Karpas-422 (cell line): ENCODE data around the gene VCY. TPM values are rescaled to one million over a fixed set of nuclear protein-coding genes. Genes with fewer than 3 reads are reported as not detected.
"Not testable (repeated sequence)": the region's sequence is repeated elsewhere in the genome, so short reads cannot be mapped to it uniquely, and the experiment has no call there.

Source experiments
- DNase-seq: peaks from one replicate; pipeline ENCODE4 v3.0.0-alpha.2; 2015
- H2AFZ ChIP-seq: fragments of 200-600 bp; sonication (generic); 2 replicates; pipeline ENCODE4 v1.6.1; 2014; ENCODE audit warnings: antibody characterized with exemption, low read length, mixed read lengths
- H3K27ac ChIP-seq: fragments of 200-600 bp; sonication (generic); 2 replicates; pipeline ENCODE4 v1.5.1; 2014; ENCODE audit warnings: mild to moderate bottlenecking, low read length, moderate library complexity
- H3K27me3 ChIP-seq: fragments of 200-600 bp; sonication (generic); 2 replicates; pipeline ENCODE4 v1.6.1; 2014; ENCODE audit warnings: low read length, mixed read lengths
- H3K36me3 ChIP-seq: fragments of 200-600 bp; sonication (generic); 2 replicates; pipeline ENCODE4 v1.6.1; 2014; ENCODE audit warnings: low read length, mixed read lengths; ENCODE audit not compliant: insufficient read depth
- H3K4me1 ChIP-seq: fragments of 200-600 bp; sonication (generic); 2 replicates; pipeline ENCODE4 v1.6.1; 2014; ENCODE audit warnings: mild to moderate bottlenecking, low read length, mixed read lengths
- H3K4me2 ChIP-seq: fragments of 200-600 bp; sonication (generic); 2 replicates; pipeline ENCODE4 v1.6.1; 2014; ENCODE audit warnings: low read length, low read depth, mild to moderate bottlenecking; ENCODE audit not compliant: poor library complexity, severe bottlenecking
- H3K4me3 ChIP-seq: fragments of 200-600 bp; sonication (generic); 2 replicates; pipeline ENCODE4 v1.5.1; 2014; ENCODE audit warnings: mild to moderate bottlenecking, antibody characterized with exemption, low read length, mixed read lengths
- H3K79me2 ChIP-seq: fragments of 200-600 bp; sonication (generic); 2 replicates; pipeline ENCODE4 v1.6.1; 2014; ENCODE audit warnings: mild to moderate bottlenecking, low read length, mixed read lengths
- H3K9ac ChIP-seq: fragments of 200-600 bp; sonication (generic); 2 replicates; pipeline ENCODE4 v1.6.0; 2014; ENCODE audit warnings: low read length
- H3K9me2 ChIP-seq: fragments of 200-600 bp; sonication (generic), shearing (Covaris generic); replicated peaks from 2 replicates; pipeline ENCODE4 v1.6.0; 2014; ENCODE audit warnings: mild to moderate bottlenecking, low read length, moderate library complexity; ENCODE audit not compliant: insufficient read depth
- H3K9me3 ChIP-seq: fragments of 300-700, 200-600 bp; sonication (generic); 2 replicates; pipeline ENCODE4 v1.6.1; 2014; ENCODE audit warnings: low read length, mixed read lengths
- H4K20me1 ChIP-seq: fragments of 200-600 bp; sonication (generic); 2 replicates; pipeline ENCODE4 v1.6.1; 2014; ENCODE audit warnings: mild to moderate bottlenecking, antibody characterized with exemption, low read length, low read depth; ENCODE audit not compliant: insufficient read depth
- total RNA-seq: library from RNA; depleted of rRNA; stranded (reverse); fragments of >200 nt; shearing (Covaris generic); gene quantifications from 2 replicates; pipeline ENCODE4 v1.2.3, GENCODE V29; 2014; ENCODE audit warnings: low replicate concordance; rRNA removed

The VCY gene
- total RNA-seq: not detected in 2 replicates

- H3K4me3 ChIP-seq, H3K4me2 ChIP-seq: not testable (repeated sequence)
These were observed at the start of gene VCY for GRCh38 chrY:13986373-13986772. Gene VCY (minus strand): TSS chrY:13986473. CDS start chrY:13986440, 33 bp downstream.

GRCh38 chrY:14030395-14030794 is 44.1 kb upstream of the VCY start:
- not testable (repeated sequence) for H3K4me2 ChIP-seq, H2AFZ ChIP-seq, H3K27ac ChIP-seq, DNase-seq, H3K9me3 ChIP-seq, H4K20me1 ChIP-seq, H3K36me3 ChIP-seq, H3K9ac ChIP-seq, H3K4me3 ChIP-seq, H3K9me2 ChIP-seq, H3K27me3 ChIP-seq, H3K79me2 ChIP-seq, H3K4me1 ChIP-seq

More at GRCh38 chrY:13986373-13986772, at the start of gene VCY:
- not testable (repeated sequence) for H3K79me2 ChIP-seq, H3K36me3 ChIP-seq, H3K9me2 ChIP-seq, DNase-seq, H3K27ac ChIP-seq, H3K4me1 ChIP-seq, H3K27me3 ChIP-seq, H3K9me3 ChIP-seq, H2AFZ ChIP-seq, H3K9ac ChIP-seq, H4K20me1 ChIP-seq

- not testable (repeated sequence) for H3K9me3 ChIP-seq, H3K27ac ChIP-seq, H3K4me1 ChIP-seq, DNase-seq, H3K27me3 ChIP-seq, H3K9me2 ChIP-seq, H3K4me3 ChIP-seq, H4K20me1 ChIP-seq, H2AFZ ChIP-seq, H3K4me2 ChIP-seq, H3K79me2 ChIP-seq, H3K9ac ChIP-seq, H3K36me3 ChIP-seq
These were observed 25.6 kb upstream of the VCY start for GRCh38 chrY:14011916-14012315.

GRCh38 chrY:13942406-13942805 is 43.9 kb downstream of the VCY start:
- not testable (repeated sequence) for H2AFZ ChIP-seq, H3K4me3 ChIP-seq, H3K4me2 ChIP-seq, H3K27ac ChIP-seq, H3K9me3 ChIP-seq, H3K9ac ChIP-seq, DNase-seq, H3K36me3 ChIP-seq, H3K79me2 ChIP-seq, H3K27me3 ChIP-seq, H3K4me1 ChIP-seq, H3K9me2 ChIP-seq, H4K20me1 ChIP-seq

Other genes starting within 250 kb of the VCY start
- not detected in 2 replicates for gene VCY1B, start 69.8 kb upstream of the VCY start, total RNA-seq